Measurements from ENCODE around the gene TPSG1.

The TPSG1 gene

DNA sequence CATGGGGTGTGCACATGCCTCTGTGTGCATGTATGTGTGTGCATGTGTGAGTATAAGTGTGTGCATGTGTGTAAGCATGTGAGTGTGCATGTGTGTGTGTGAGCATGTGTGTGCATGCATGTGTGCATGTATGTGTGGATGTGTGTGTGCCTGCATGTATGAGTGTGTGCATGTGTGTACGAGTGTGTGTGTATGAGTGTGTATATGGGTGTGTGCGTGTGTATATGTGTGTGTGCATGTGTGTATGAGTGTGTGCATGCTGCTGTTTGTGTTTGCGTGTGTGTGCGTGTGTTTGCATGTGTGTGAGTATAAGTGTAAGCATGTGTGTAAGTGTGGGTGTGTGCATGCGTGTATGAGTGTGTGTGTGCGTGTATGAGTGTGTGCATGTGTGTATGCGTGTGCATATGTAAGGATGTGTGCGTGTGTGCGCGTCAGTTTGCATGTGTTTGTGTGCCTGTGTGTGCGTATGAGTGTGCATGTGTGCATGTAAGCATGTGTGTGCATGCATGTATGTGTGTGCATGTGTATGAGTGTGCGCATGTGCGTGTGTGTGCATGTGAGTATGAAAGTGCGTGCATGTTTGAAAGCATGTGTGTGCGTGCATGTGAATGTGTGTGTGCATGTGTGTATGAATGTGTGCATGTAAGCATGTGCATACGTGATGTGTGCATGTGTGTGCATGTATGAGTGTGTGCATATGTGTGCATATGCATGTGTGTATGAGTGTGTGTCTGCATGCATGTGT is 39.4 kb upstream of the TPSG1 start:
- no peak for TF ChIP-seq CTCF (conservative IDR thresholded peaks at IDR 0.05)
- no peak for TF ChIP-seq ZFX (IDR thresholded peaks at IDR 0.05)
- no peak overlapping the region for H3K27ac ChIP-seq

- H3K27ac ChIP-seq: no peak overlapping the region
- TF ChIP-seq ZFX (IDR thresholded peaks at IDR 0.05) (no peak), CTCF (conservative IDR thresholded peaks at IDR 0.05) (no peak)
Measured at GRCh38 chr16:1263591-1264344, 38.7 kb upstream of the TPSG1 start.

GRCh38 chr16:1262846-1263221 is 37.8 kb upstream of the TPSG1 start:
- TF ChIP-seq ZFX (IDR thresholded peaks at IDR 0.05) (no peak), CTCF (conservative IDR thresholded peaks at IDR 0.05) (no peak)
- no peak overlapping the region for H3K27ac ChIP-seq

DNA sequence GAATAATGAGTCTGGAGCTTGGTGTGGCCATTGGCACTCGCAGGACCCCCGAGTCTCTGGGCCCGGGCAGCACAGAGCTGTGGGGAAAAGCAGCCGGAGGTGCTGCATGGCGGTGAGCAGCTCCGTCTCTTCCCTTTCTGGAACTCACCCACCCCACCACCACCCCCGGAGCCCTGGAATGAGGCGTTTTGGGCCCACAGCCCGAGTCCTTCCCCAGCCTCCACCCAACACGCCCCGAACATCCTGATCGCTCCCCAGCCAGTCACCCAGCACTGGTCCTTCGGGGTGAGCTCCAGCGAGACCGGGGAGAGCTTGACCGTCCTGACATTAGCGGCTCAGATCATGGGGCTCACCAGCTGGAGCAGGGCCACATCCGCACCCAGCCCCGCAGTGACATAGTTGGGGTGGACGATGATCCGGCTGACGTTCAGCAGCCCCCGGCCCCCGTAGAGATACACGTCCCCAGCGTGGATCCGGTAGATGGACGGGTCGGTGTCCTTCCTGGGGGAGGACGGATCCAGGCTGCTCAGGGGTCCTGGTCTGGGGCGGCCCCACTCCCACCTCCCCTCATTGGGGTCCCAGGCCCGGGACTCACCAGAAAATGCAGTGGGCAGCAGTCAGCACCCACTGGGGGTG is 37.3 kb upstream of the TPSG1 start:
- TF ChIP-seq CTCF (conservative IDR thresholded peaks at IDR 0.05) (no peak), ZFX (IDR thresholded peaks at IDR 0.05) (no peak)

DNA sequence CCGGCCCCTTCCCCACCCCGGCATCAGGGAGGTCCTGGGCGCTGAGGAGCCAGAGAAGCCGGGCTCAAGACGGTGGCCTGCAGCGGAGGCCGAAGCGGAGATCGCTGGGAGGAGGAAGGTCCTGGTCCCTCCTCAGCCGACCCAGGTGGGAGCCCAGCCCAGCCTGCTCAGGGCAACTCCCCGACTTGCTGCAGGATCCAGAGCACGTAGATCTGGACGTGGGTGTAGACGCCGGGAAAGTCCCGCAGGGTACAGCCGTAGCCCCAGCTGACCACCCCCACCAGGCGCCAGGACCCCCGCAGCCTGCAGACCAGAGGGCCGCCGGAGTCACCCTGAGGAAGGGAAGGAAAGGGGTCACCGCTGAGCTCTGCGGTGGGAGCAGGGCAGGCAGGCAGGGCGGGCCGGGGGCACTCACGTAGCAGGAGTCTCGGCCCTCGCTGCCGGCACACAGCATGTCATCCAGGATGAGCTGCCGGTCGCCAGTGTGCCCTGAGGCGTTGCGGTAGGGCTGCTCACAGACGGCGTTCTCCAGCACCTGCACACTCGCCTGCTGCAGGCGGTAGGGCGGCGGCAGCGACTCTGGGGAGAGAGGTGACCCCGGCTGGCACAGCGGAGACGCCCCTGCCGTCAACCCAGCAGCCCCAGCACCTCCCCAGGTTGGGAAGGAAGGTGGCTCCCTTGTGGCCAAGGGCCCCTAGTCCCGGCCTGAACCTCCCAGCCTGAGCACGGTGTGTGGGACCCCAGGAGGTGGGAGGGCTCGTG is 36.2 kb upstream of the TPSG1 start:
- no peak overlapping the region for H3K27ac ChIP-seq
- TF ChIP-seq CTCF (conservative IDR thresholded peaks at IDR 0.05) (no peak), ZFX (IDR thresholded peaks at IDR 0.05) (no peak)

More for the DNA sequence above, 37.3 kb upstream of the TPSG1 start:
- H3K27ac ChIP-seq: no peak overlapping the region

DNA sequence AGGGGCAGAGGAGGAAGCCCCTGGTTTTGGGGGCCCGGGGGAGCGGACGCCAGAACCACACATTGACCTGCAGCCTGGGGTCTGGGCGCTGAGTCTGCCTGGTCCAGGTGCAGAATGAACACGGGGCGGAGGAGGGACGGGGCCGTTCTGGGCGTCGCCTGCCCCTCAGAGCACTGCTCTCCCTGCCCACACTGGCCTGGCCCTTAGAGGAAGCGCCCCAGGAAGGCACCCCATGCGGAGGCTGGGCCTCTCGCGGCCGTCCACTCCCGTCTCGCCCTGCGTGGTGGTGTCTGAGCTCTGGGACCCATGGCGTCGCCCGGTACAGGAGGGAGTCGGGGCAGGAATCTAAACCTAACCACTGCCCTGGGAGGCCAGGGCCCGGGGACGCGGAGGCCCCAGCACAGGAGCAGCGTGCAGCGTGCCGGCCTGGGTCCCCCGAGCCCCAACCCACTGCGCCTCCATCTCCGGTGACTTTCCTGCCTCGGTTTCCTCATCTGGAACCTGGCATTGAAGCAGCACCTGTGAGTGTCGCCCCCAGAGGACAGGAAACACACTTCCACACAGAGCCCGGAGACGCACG is 35.1 kb upstream of the TPSG1 start:
- no peak overlapping the region for H3K27ac ChIP-seq
- no peak for TF ChIP-seq ZFX (IDR thresholded peaks at IDR 0.05)
- no peak for TF ChIP-seq CTCF (conservative IDR thresholded peaks at IDR 0.05)
